A549 (cell line): ENCODE measurements around the gene IKBKG.

Experiments
- CTCF ChIP-seq: fragments of >200 bp; sonication (Bioruptor Twin); formaldehyde crosslinking; IDR thresholded peaks from 3 replicates; pipeline ENCODE4 v1.5.1; 2016
- EP300 ChIP-seq, 2 experiments: fragments of >200 bp; sonication (Bioruptor Twin); formaldehyde crosslinking; IDR thresholded peaks; 2 replicates in 1 of 2; 3 replicates in 1 of 2; pipeline ENCODE4 v1.6.1; 2016 to 2017
- NFE2L2 ChIP-seq: fragments of 150-350 bp; conservative IDR thresholded peaks from 2 replicates; pipeline ENCODE4 v1.6.1; 2014; ENCODE audit warnings: low read length
- RAD21 ChIP-seq, 2 experiments: fragments of >200 bp in 1 of 2; sonication (Bioruptor Twin) in 1 of 2; formaldehyde crosslinking in 1 of 2; IDR thresholded peaks in 1 of 2; conservative IDR thresholded peaks in 1 of 2; 2 replicates in 1 of 2; 3 replicates in 1 of 2; pipeline ENCODE4 v1.6.1; 2012 to 2018; ENCODE audit warnings: inconsistent platforms in 1 of 2
- SREBF2 ChIP-seq: fragments of 450-650 bp; IDR thresholded peaks from 2 replicates; pipeline ENCODE4 v1.6.1; 2014; ENCODE audit warnings: mild to moderate bottlenecking, moderate library complexity
- TF ChIP-seq, protein P1 (sequence below): IDR thresholded peaks from 2 replicates; pipeline ENCODE4 v1.6.1; 2012

DNA sequence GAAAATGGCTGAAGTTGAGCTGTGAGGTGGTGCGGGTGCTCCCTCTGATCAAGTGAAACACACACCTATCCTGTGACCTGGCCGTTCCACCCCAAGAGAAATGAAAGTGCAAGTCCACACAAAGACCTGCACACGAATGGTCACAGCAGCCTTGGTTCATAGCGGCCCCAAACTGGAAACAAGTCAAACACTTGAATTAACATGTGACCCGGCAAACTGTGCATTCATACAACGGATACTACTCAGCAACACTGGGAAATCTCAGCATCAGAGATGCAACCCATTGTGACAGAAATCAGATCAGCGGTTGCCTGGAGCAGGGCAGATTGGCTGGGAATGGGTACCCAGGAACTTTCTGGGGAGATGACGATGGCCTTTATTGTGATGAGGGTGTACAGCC lies 8.3 kb upstream of the IKBKG start:
- TF ChIP-seq RAD21 (conservative IDR thresholded peaks at IDR 0.05 in 1 of 2, IDR thresholded peaks at IDR 0.05 in 1 of 2) (no peak), CTCF (no peak), EP300 (IDR thresholded peaks at IDR 0.05) (no peak), NFE2L2 (no peak), SREBF2 (no peak)
- TF ChIP-seq, protein P1, sequence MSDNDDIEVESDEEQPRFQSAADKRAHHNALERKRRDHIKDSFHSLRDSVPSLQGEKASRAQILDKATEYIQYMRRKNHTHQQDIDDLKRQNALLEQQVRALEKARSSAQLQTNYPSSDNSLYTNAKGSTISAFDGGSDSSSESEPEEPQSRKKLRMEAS: 0 out of 2 replicates have a peak, but pooled peaks have one; percentile 29
